ENCODE results near the gene ATXN3.

- TF ChIP-seq CTCF (IDR thresholded peaks at IDR 0.05) (peak; percentile 60 to 76 (median 66)), POLR2A (IDR thresholded peaks at IDR 0.05) (peak; percentile 56), POLR2AphosphoS5 (IDR thresholded peaks at IDR 0.05) (peak; percentile 36 to 68 (median 61))
Observed at GRCh38 chr14:92106143-92106926, at the start of gene ATXN3.
